Measurements from ENCODE around the gene VPS16. TPM values are rescaled to one million over a fixed set of nuclear protein-coding genes. Genes with fewer than 3 reads are reported as not detected.

Gene VPS16
- total RNA-seq, 2 experiments from 2014 or later: 32.6 to 39.0 TPM

GRCh38 chr20:2845607-2846006 is 5.1 kb downstream of the VPS16 start:
- Histone ChIP-seq H3K9me3 (ENCODE audit: low read length) (no peaks in the 10 kb centered on the region), H2AFZ (ENCODE audit: low read length) (no peak overlapping the region), H4K20me1 (ENCODE audit: insufficient read depth, low read length) (no peaks in the 10 kb centered on the region), H3K36me3 (ENCODE audit: insufficient read depth, low read length) (no peaks in the 10 kb centered on the region), H3K4me2 (ENCODE audit: low read length) (no peak overlapping the region), H3K27ac (ENCODE audit: low read depth, low read length, poor library complexity, severe bottlenecking) (no peak overlapping the region), H3K4me1 (ENCODE audit: insufficient read depth, low read length, poor library complexity, severe bottlenecking) (peaks cover 6% of the 10 kb centered on the region), H3K9me2 (ENCODE audit: insufficient read depth, low read length) (no peaks in the 10 kb centered on the region), H3K79me2 (ENCODE audit: insufficient read depth, low read depth, low read length) (no peaks in the 10 kb centered on the region), H3K4me3 (ENCODE audit: low read depth, low read length, poor library complexity, severe bottlenecking) (no peak overlapping the region)
- POLR2A ChIA-PET: no interaction called here
- TF ChIP-seq CTCF (conservative IDR thresholded peaks at IDR 0.05; ENCODE audit: low read length) (no peak), EZH2phosphoT487 (IDR thresholded peaks at IDR 0.05; ENCODE audit: borderline replicate concordance, low read depth, low read length) (no peak)
- CTCF ChIA-PET (ENCODE audit: unreplicated experiment): no interaction called here
- BruUV-seq (replicated peaks): no TSS peak
- DNase-seq (ENCODE audit: low spot score): no peak
- intact Hi-C loops (cut with micrococcal nuclease; ENCODE audit: unreplicated experiment): no loop called here

- CTCF ChIA-PET (ENCODE audit: unreplicated experiment): no interaction called here
- intact Hi-C loops (cut with micrococcal nuclease; ENCODE audit: unreplicated experiment): no loop called here
- TF ChIP-seq EZH2phosphoT487 (IDR thresholded peaks at IDR 0.05; ENCODE audit: borderline replicate concordance, low read depth, low read length) (no peak), CTCF (conservative IDR thresholded peaks at IDR 0.05; ENCODE audit: low read length) (no peak)
These were observed 6.2 kb downstream of the VPS16 start for GRCh38 chr20:2846698-2847097.

GRCh38 chr20:2847802-2848201 is 7.3 kb downstream of the VPS16 start:
- CTCF ChIA-PET (ENCODE audit: unreplicated experiment): interaction anchor here (0.6 kb wide), 1 partner anchor 64 kb away, joined by 5 read pairs; no protein-coding TSS in a partner anchor
- H3K79me2 ChIP-seq (ENCODE audit: insufficient read depth, low read depth, low read length): no peaks in the 10 kb centered on the region
- H3K4me3 ChIP-seq (ENCODE audit: low read depth, low read length, poor library complexity, severe bottlenecking): no peak overlapping the region
- no peaks in the 10 kb centered on the region for H3K9me2 ChIP-seq (ENCODE audit: insufficient read depth, low read length)
- intact Hi-C loops (cut with micrococcal nuclease; ENCODE audit: unreplicated experiment): no loop called here
- TF ChIP-seq EZH2phosphoT487 (IDR thresholded peaks at IDR 0.05; ENCODE audit: borderline replicate concordance, low read depth, low read length): no peak
- no peaks in the 10 kb centered on the region for H4K20me1 ChIP-seq (ENCODE audit: insufficient read depth, low read length)
- POLR2A ChIA-PET: interaction anchor here (0.7 kb wide), 1 partner anchor 15 kb away, joined by 3 read pairs; no protein-coding TSS in a partner anchor
- H3K27ac ChIP-seq (ENCODE audit: low read depth, low read length, poor library complexity, severe bottlenecking): no peak overlapping the region
- no peaks in the 10 kb centered on the region for H3K4me1 ChIP-seq (ENCODE audit: insufficient read depth, low read length, poor library complexity, severe bottlenecking)
- no peaks in the 10 kb centered on the region for H3K9me3 ChIP-seq (ENCODE audit: low read length)
- no peaks in the 10 kb centered on the region for H3K36me3 ChIP-seq (ENCODE audit: insufficient read depth, low read length)
- no TSS peak for BruUV-seq (replicated peaks)
- no peak overlapping the region for H2AFZ ChIP-seq (ENCODE audit: low read length)
- DNase-seq (ENCODE audit: low spot score): no peak
- H3K4me2 ChIP-seq (ENCODE audit: low read length): no peak overlapping the region

More at GRCh38 chr20:2846698-2847097, 6.2 kb downstream of the VPS16 start:
- Histone ChIP-seq H3K4me1 (ENCODE audit: insufficient read depth, low read length, poor library complexity, severe bottlenecking) (no peaks in the 10 kb centered on the region), H3K9me2 (ENCODE audit: insufficient read depth, low read length) (no peaks in the 10 kb centered on the region), H3K27ac (ENCODE audit: low read depth, low read length, poor library complexity, severe bottlenecking) (no peak overlapping the region), H4K20me1 (ENCODE audit: insufficient read depth, low read length) (no peaks in the 10 kb centered on the region), H3K79me2 (ENCODE audit: insufficient read depth, low read depth, low read length) (no peaks in the 10 kb centered on the region), H3K4me3 (ENCODE audit: low read depth, low read length, poor library complexity, severe bottlenecking) (no peak overlapping the region), H3K9me3 (ENCODE audit: low read length) (no peaks in the 10 kb centered on the region), H3K36me3 (ENCODE audit: insufficient read depth, low read length) (no peaks in the 10 kb centered on the region), H3K4me2 (ENCODE audit: low read length) (no peak overlapping the region), H2AFZ (ENCODE audit: low read length) (no peak overlapping the region)
- POLR2A ChIA-PET: interaction anchor here (0.6 kb wide), 1 partner anchor 271 kb away, joined by 3 read pairs; no protein-coding TSS in a partner anchor
- no peak for DNase-seq (ENCODE audit: low spot score)
- no TSS peak for BruUV-seq (replicated peaks)
